HFFc6 (cell line): ENCODE data around the gene SMURF2. TPM values are rescaled to one million over a fixed set of nuclear protein-coding genes. Genes with fewer than 3 reads are reported as not detected.

Source experiments
- DNase-seq: peaks from one replicate; pipeline ENCODE4 v3.0.0-alpha.2; 2018
- H3K27ac Mint-ChIP-seq: 2 replicates; pipeline ENCODE4 v1.8.0; 2020; ENCODE audit warnings: mild to moderate bottlenecking, mixed read lengths
- H3K27me3 Mint-ChIP-seq: 2 replicates; pipeline ENCODE4 v1.8.0; 2021; ENCODE audit warnings: mild to moderate bottlenecking, moderate library complexity, mixed read lengths; ENCODE audit not compliant: insufficient read depth
- H3K36me3 Mint-ChIP-seq: 2 replicates; pipeline ENCODE4 v1.8.0; 2021; ENCODE audit warnings: low read depth, mixed read lengths
- H3K4me1 Mint-ChIP-seq: 2 replicates; pipeline ENCODE4 v1.8.0; 2020; ENCODE audit warnings: low read depth, mixed read lengths
- H3K4me3 Mint-ChIP-seq: 2 replicates; pipeline ENCODE4 v1.8.0; 2020; ENCODE audit warnings: mild to moderate bottlenecking, moderate library complexity, mixed read lengths
- H3K9me3 Mint-ChIP-seq: 2 replicates; pipeline ENCODE4 v1.8.0; 2020; ENCODE audit warnings: mild to moderate bottlenecking, mixed read lengths
- total RNA-seq, 6 experiments: library from RNA; stranded (reverse); fragmentation: NEBNext Ultra II Directional; extraction: Animal tissue kit (Norgen Biotek cat#: 25700); gene quantifications; 2 replicates in 1 of 6; 3 replicates in 5 of 6; pipeline ENCODE4 v1.2.3, GENCODE V29; 2021
- TF ChIP-seq, protein P1 (sequence below): fragments of 200-600 bp; sonication (generic); IDR thresholded peaks from 2 replicates; pipeline ENCODE4 v1.5.0; 2021; ENCODE audit warnings: antibody characterized with exemption, mild to moderate bottlenecking

SMURF2 gene
- total RNA-seq, 6 experiments from 2014 or later, result 92.5 to 206 (median 99.1) TPM

- Mint-ChIP-seq H3K36me3 (peaks cover 22% of the 10 kb centered on the region), H3K4me1 (peaks cover 92% of the 10 kb centered on the region), H3K27me3 (peaks cover 2% of the 10 kb centered on the region; the same call in 1 of the 2 replicates), H3K27ac (peak overlapping the region; percentile 56), H3K9me3 (no peaks in the 10 kb centered on the region), H3K4me3 (no peak overlapping the region)
- TF ChIP-seq, protein P1, sequence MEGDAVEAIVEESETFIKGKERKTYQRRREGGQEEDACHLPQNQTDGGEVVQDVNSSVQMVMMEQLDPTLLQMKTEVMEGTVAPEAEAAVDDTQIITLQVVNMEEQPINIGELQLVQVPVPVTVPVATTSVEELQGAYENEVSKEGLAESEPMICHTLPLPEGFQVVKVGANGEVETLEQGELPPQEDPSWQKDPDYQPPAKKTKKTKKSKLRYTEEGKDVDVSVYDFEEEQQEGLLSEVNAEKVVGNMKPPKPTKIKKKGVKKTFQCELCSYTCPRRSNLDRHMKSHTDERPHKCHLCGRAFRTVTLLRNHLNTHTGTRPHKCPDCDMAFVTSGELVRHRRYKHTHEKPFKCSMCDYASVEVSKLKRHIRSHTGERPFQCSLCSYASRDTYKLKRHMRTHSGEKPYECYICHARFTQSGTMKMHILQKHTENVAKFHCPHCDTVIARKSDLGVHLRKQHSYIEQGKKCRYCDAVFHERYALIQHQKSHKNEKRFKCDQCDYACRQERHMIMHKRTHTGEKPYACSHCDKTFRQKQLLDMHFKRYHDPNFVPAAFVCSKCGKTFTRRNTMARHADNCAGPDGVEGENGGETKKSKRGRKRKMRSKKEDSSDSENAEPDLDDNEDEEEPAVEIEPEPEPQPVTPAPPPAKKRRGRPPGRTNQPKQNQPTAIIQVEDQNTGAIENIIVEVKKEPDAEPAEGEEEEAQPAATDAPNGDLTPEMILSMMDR, result no peak
- no peak for DNase-seq
These were observed 29.9 kb downstream of the SMURF2 start for GRCh38 chr17:64632194-64632593.

GRCh38 chr17:64630309-64631223 lies 31.5 kb downstream of the SMURF2 start:
- no peak overlapping the region for H3K4me3 Mint-ChIP-seq

DNA sequence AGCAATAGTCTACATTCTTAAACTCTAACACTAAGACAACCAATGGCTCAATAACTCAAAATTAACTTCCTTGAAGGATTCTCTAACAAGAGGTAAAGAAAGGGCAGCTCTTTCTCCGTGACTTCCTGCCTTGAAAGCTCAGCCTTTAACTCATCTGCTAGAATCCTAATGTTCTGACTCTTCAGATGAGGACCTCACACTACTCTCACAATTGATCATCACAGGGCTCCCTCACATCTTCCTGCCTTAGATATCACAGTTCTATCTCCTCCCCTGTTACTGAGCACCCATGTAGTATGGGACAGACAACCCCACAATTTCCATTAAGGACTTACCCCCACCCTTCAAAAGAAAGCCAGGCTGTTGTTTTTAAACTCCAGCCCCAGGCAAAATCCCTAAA lies 33.5 kb downstream of the SMURF2 start:
- H3K4me1 Mint-ChIP-seq, result peaks cover 89% of the 10 kb centered on the region
- no peak for DNase-seq
- peak overlapping the region; percentile 57 for H3K27ac Mint-ChIP-seq
- TF ChIP-seq, protein P1, result no peak
- peak overlapping the region; percentile 3 for H3K4me3 Mint-ChIP-seq
- H3K9me3 Mint-ChIP-seq, result no peaks in the 10 kb centered on the region
- peaks cover 20% of the 10 kb centered on the region; the same call in 1 of the 2 replicates for H3K36me3 Mint-ChIP-seq
- no peaks in the 10 kb centered on the region; the same call in 1 of the 2 replicates for H3K27me3 Mint-ChIP-seq

More at GRCh38 chr17:64630309-64631223, 31.5 kb downstream of the SMURF2 start:
- Mint-ChIP-seq H3K4me1 (peaks cover 95% of the 10 kb centered on the region), H3K9me3 (no peaks in the 10 kb centered on the region), H3K27ac (peak overlapping the region; percentile 27), H3K27me3 (no peaks in the 10 kb centered on the region; the same call in 1 of the 2 replicates), H3K36me3 (peaks cover 26% of the 10 kb centered on the region)
- DNase-seq, result no peak
- TF ChIP-seq, protein P1, result no peak

- TF ChIP-seq, protein P1, result no peak
- no peaks in the 10 kb centered on the region for H3K9me3 Mint-ChIP-seq
- H3K27ac Mint-ChIP-seq, result peak overlapping the region; percentile 2; the same call in 1 of the 2 replicates
- peaks cover 89% of the 10 kb centered on the region for H3K4me1 Mint-ChIP-seq
- H3K36me3 Mint-ChIP-seq, result peaks cover 20% of the 10 kb centered on the region; the same call in 1 of the 2 replicates
- no peak overlapping the region for H3K4me3 Mint-ChIP-seq
- DNase-seq, result no peak
- no peaks in the 10 kb centered on the region; the same call in 1 of the 2 replicates for H3K27me3 Mint-ChIP-seq
These were observed 34.3 kb downstream of the SMURF2 start for GRCh38 chr17:64627797-64628196.

DNA sequence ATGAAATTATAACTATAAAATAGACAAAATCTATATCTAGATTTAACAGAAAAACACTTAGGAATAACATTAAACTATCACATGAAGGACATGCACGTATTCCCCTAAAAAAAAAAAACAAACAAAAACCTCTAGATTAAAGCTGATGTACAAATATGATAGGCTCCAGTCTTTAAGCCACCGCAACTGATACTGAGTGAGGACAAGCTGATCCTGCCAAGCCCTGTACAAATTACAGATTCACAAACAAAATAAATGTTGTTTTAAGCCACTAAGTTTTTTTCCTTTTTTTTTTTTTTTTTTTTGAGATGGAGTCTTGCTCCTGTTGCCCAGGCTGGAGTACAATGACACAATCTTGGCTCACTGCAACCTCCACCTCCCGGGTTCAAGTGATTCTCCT lies 35.3 kb downstream of the SMURF2 start:
- H3K27ac Mint-ChIP-seq, result no peak overlapping the region
- peaks cover 86% of the 10 kb centered on the region for H3K4me1 Mint-ChIP-seq
- no peak for DNase-seq
- H3K27me3 Mint-ChIP-seq, result no peaks in the 10 kb centered on the region; the same call in 1 of the 2 replicates
- H3K36me3 Mint-ChIP-seq, result peaks cover 20% of the 10 kb centered on the region; the same call in 1 of the 2 replicates
- TF ChIP-seq, protein P1, result no peak
- H3K9me3 Mint-ChIP-seq, result no peaks in the 10 kb centered on the region
- no peak overlapping the region for H3K4me3 Mint-ChIP-seq
